TTC549 (cell line): ENCODE data around the gene BAHCC1.

Experiments used
- FAIRE-seq: peaks from 2 replicates; lab custom pipeline; 2012; peaks lifted over from hg19 to GRCh38; lab: Jason Lieb, UNC

BAHCC1 gene

DNA sequence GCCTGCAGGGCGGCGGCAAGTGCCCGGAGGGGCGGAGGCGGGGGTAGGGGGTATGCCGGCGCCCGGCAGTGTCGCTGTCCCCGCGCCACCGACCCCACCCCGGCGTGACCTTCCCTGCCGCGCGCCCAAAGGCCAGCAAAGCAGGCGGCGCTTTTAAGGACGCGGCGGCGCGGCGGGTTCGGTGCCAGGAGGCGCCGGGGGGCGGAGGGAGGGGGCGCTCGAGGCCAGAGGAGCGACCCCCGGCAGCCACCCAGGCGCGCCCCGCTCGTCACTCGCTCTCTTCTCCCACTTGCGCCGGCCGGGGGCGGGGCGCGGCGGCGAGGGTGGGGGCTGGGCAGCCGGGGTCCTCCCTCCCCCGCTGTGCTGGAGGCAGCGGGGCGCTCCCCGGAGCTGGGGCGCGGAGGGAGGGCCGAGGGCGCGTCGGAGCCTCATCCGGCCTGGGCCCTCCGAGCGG lies 8.6 kb upstream of the BAHCC1 start:
- no peak for FAIRE-seq

DNA sequence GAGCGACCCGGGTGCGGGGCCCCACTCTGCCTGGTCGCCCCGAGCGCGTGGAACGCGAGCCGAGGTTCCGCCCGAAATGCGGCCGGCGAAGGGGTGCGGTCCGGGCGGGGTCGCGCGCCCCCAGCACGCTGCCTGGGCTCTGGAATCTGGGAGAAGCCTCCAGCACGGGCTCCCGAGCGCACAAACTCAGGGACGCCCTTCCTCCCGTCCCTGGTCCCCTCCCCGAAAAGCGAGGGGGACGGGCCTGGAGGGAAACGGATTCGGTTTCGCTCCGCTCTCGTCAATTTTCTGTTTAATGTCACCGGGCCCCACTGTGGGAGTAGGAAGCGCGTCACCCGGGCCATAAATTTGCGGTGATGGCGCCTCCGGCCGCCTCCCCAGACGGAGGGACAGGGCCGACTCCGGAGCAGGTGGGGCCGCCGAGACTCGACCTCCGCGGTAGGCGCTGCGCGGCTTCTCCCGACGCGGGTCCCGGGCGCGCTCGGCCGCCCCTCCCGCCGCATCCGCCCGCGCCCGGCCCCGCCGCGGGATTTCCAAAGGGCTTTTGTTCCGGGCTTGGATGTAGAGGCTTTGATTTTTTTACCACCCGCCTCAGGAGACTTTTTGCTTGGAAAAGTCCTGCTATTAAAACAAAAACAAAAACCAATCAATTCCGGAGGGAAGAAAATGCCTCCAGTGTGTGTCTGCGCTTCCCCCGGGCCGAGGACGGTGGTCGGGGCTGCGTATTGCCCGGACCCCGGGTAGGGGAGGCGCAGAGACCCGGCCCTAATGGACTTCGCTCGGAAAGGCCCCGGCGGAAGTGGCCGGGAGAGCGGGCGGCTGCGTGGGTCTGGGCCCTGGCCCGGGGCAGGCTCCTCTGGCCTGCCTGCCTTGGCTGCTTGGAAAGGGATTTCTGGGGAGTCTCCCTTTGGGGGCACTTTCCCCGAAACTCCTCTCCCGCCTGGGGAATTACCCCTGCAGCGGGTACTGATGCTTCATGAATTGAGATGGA lies 7.9 kb upstream of the BAHCC1 start:
- no peak for FAIRE-seq

DNA sequence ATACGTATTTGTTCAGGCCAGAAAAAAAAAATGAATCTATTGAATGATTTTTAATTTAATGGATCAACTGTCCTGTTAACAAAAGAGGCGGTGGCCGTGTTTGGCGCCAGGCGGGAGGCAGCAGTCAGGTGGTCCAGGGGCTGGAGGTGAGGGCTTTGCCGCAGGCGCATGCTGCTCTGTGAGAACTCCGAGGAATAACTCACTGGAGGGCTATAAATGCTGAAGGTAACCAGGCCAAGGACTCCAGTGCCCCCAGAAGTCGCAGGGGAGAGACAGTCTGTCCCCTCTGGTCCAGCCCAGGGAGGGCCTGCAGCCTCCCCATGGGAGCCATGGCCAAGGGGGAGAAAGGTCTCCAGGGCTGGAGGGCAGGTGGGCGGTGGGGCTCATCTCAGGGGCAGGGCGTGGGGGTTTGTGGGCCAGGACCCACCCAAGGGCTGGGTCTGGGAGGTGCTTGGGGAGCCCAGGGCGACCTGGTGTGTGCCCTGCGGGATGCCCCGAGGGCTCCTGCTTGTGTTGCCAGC lies 7.1 kb upstream of the BAHCC1 start:
- no peak for FAIRE-seq

DNA sequence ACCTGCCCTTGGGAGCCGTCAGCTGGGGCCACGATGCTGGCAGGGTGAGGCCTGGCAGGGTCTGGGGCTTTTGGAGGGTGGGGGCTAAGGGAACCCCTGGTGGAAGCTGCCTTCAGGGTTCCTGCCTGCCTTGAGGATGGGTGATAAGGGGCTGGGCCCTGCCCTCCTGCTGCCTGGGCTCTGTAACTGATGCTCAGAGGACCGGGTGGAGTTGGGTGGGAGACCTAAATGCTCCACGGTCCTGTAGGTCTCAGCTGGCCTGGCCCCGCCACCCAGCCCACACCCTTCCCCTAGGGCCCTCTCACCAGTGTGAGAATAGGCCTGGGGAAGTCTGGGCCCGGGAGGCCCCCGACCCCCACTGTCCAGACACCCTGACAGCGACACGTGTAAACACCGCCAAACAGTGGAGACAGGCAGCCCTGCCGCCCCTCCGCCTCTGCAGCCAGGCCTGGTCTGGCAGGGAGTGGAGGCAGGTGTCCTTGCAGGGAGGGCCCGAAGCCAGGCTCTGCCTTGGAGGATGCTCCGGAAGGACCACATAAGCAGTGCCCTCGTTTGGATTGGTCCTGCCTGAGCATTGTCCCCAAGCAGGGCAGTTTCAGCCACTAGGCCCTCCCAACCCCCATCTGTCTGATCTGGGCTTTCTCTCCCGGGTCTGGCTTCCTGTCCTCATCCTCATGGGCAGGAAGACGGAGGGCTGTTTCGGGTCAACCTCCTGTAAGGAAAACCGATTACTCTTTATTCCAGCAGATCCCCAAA lies 6.5 kb upstream of the BAHCC1 start:
- FAIRE-seq, result no peak

DNA sequence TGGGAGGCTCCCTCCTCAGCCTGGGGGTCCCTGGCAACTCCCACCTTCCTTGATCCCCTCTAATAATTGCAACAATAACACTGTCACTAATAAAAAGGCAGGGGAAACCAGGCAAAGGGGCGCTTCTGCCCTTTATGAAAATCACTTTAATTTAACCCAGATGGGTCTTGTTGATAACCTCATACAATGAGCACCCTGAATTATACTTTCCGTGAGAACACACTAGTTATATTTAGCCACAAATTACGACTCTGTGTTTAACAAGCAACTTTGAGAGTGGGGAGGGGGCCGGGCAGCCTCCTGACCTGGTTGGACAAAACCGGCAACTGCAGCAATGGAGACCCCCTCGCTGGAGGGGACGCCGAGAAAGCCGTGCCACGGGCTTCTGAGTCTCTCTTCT lies 5.7 kb upstream of the BAHCC1 start:
- FAIRE-seq, result no peak

DNA sequence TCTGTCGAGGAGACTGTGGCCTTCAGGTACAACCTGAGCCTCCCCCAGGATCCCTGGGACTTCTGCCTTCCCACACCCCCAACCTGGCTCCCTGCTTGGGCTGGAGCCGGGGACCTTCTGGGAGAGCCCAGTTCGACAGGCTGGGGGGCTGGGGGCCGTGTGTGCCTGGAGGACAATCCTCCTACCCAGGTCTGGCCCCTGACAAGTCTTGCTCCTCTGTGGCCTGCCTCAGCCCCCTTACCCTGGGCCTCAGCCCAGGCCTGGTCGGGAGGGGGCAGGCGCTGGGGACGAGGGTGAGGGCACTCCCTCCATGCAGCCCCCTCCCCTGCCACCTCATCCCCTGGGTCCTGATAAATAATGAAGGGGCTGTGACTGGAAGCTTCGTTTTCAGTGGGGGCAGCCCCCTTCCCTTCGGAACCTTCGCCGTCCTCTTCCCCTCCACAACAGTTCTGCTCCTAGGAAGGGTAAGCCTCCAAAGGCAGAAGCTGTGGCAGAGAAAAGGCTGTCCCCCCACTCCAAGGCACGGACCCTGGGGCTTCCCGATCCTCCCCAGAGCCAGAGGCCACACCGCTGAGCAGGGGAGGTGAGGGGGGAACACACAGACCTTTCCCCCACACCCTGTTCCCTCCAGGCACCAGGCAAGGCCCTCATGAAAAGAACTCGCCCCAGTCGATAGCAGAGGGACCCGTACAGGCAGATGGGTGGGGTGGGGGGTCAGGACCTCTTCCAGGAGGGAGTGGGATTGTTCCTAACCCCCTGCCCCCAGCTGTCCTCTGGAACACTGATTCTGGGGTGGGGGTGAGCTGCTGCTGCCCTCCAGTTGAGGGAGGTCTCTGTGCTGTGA lies 5.0 kb upstream of the BAHCC1 start:
- FAIRE-seq, result no peak

DNA sequence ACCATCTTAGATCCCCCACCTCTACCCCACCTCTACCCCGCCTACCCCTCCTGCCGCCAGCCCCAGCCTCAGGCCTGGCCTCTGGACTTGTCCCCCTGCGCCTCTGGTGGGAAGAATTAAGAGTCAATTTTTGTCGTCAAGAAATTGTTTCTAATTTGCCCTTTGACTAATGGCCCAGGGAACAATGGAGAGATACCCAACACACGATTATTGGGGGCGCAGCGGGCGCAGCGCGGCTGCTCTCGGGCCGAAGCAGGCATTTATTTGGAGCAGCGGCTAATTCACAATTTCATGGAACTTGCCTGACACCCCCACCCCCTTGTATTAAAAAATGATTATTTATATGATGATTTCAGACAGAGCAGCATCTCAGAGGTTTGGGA lies 4.4 kb upstream of the BAHCC1 start:
- FAIRE-seq, result no peak

DNA sequence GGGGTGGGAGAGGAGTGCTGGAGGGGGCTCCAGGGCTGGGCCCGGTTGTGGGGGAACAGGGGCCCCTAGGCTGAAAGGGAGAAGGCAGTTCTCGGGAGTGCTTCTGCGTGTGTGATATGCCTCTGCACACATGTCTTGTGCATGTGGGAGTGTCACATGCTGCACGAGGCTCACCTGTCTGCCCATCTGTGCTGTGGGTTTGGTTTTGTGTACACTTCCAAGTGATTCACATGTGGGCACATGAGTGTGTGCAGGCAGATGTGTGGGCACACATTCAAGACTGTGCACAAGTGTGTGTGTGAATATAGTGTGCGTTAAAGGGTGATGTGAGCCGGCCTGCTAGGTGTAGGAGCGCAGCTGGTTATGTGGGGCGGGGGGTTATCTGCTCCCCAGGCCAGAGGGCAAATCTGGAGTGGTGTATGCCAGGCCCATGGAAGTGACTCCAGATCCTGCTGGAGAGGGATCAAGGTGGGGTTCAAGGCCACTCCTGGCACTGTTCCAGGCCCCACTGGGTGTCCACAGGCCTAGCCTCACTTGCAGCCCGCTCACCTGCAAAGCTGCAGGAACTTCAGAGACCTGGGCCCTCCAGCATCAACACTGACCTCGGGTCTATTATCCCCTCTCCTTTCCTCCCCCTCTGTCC lies 3.8 kb upstream of the BAHCC1 start:
- no peak for FAIRE-seq

DNA sequence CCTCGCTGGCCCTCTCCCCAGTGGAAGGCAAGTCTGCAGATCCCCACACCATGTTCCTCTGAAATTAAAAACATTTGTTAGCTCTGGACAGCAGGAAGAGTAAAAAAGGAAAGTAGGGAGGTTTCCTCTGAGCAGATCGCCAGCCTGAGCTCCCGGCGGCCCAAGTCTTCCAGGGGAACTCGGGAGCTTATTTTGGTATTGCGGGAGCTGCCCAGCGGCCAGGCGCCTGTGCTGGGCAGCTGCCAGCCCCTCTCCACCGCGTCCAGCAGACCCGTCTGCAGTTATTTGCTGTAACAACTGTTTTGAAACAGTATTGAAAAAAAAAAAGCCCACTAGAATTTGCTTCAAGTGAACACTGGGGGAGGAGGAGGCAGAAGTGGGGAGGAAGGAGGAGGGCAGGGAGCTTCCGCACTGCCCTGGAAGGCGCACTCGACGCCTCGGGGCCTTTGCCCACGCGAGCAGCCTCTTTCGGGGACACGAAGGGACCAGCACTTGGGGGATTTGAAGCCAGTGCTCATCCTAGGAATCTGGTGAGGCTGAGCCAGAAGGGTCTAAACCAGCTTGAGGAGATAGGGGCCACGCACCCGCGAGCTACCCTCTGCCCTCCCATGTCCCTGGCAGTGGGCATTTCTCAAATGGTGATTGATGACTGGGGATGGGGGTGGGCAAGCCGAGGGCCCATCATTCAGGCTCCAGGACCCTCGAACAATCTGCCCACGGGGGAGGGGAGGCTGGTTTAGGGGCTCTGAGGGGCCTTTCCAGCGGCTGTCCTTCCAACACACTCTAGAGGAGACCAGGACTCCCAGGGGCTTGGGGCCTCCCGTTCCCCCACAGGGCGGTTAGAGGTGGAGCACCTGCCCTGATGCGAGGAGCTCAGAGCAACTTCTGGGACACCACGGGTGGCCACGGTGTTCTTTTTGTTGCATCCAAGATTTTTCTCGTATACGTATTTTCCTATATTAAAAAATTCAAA lies 3.0 kb upstream of the BAHCC1 start:
- FAIRE-seq, result no peak

DNA sequence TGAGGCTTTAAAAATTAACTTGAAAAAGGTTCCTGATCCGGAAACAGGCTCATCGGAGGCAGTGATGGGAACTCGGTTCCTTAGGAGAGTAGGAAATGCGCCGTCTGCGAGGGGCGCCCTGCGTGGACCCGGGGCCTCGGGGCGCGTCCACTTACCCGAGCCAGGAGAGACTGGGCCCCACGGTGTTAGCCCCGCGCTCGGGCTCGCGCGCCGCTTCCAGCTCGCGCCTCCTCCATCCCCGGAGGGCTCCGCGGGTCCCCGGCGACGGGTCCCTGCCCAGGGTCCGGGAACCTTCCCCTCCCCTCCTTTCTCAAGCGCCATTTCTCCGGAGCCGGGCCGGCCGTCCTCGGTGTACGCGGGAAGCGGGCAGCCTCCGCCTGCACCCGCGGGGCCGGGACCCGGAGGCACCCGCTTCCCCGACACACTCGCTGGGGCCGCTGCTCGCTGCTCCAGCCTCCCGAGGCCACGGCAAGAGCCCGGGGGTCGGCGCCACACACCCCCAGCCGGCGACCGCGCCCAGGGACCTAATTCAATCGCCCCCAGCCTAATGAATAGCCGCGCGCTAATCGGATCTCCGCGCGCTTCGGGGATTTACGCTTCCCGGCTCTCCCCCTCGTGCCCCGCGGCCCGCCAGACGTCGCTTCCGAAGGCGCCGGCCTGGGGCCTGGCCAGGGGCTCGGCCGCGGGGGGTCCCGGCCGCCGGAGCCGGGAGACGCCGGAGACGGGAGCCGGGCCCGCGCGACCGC lies 2.2 kb upstream of the BAHCC1 start:
- FAIRE-seq, result no peak

DNA sequence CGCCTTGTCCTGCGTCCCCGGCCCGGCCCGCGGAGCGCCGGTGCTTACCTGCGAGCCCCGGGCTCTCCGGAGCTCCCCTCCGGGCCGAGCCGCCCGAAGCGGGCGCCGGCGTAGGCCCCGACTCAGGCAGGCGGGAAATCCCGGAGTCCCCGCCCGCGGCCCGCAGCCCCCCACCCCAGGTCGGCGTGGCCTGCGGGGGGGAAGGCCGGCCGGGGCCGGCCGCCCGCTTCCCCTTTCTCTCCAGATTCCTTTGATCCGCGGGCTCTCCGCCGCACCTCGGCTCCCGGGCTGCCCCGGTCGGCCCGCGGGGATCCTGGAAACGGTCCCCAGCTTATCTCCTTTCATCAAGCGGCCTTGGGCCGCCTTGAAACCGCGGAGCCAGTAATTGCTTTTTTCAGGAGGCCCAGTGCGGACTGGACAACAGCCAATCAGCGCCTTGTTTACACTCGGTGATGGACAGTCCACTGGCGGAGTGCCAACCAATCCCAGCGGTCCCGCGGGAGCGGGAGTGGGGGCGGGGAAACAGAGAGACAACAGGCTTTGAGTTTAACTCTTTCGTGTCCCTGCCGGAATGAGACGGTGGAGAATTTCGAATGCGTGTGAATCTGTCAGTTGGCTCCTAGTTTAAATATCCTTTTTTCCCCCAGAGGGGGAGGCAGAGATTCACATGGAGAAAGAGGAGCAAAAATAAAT lies 1.4 kb upstream of the BAHCC1 start:
- peak; percentile 97 for FAIRE-seq

DNA sequence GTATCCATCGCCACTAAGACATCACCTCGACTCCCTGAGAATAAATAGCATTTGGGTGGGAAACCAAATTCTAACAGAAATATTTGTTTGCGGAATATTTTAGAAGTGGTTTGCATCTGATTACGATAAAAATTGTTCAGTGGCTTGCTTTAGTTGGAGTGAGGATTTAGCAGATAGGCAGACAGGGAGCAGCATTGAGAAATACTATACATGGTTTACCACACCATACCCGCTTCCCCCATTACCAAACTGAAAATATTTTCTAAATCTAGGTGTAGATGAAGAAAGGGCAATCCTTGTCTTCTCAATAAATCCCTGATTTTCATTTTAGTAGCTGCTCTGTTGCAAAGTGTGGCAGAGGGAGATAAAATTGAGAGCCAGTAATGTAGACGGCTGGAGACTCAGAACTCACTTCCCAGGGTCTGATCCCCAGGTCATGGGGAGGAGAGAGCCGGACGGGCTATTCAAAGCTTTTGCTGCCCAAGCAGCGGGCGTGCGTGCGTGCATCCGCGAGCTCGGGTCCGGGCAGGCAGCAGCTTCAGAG lies 808 bp upstream of the BAHCC1 start:
- FAIRE-seq, result no peak

DNA sequence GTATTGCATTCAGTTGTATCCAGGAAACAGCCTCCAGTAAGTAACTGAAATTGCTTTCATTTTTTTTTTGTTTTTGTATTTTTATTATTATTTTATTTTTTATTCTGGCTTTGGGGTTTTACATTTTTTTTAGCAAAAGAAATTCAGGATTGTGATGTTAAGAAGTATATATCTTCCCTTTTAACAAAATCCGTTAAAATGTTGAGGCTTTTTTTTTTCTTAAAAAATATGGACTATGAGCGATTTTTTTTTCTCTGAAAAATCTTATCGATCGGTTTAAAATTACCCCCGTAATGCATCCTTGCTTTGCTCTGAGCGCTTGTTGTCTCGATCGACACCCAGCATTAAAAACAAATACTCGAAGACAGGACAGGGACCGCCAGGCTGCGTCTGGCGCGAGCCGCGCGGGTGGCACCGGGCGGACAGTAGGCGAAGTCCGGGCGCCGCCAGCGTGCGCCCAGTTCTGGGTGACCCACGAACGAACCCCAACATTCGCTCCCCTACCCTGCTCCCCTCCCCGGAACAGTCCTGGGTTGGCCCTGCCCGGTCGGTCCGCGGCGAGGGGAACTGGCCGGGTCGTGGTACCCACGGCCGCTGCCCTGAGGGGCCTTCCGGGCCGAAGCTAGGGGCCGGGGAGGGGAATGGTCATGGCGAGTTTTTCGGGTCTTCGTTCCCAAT lies 482 bp downstream of the BAHCC1 start:
- FAIRE-seq, result no peak

DNA sequence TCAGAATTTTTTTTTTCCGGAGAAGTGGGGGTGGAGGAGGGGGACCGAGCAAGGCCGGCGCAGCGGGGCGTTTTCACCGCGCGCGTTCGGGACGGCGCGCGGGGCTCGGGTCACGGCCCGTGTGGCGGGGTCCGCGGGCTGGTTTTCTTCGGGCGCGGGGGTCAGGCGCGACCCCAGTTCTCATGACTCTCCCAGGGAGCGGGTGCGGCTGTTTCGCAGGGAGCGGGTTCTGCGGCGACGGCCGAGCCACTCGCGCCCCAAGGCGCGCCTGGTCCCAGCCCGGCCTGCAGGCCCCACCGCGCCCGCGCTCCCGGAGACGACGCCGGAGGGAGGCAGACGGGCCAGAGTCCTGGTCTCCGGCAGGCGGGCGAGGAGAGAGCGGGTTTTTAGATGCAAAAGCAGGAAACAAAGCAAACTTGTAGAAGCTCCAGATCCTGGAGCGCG lies 1.0 kb downstream of the BAHCC1 start:
- FAIRE-seq, result no peak

DNA sequence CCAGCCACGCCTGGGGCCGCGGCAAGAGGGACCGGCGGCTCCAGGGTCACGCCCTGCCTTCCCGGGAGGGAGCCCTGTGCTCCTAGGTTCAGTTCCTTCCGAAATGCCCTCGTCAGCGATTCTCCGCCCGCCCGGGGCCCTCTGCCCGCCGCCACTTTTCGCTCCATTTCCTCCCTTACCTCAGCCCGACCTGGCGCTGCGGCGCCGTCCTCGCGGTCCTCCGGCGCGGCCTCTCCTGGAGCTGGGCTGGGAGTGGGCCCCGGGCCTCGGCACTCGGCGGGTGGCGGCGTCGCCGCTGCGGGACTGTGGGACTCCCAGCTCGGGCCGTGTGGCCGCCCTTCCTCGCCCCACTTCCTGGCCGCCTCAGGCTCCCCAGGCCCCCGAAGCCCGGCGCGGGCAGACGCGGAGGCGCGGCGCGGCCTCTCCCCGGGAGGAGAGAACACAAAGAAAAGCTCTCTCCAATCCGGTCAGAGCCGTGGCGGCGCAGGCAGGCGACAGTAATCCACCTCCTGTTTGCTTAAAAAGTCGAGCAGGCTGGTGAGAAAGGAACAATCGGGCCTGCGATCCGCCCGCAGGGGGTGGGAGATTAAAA lies 1.6 kb downstream of the BAHCC1 start:
- no peak for FAIRE-seq

DNA sequence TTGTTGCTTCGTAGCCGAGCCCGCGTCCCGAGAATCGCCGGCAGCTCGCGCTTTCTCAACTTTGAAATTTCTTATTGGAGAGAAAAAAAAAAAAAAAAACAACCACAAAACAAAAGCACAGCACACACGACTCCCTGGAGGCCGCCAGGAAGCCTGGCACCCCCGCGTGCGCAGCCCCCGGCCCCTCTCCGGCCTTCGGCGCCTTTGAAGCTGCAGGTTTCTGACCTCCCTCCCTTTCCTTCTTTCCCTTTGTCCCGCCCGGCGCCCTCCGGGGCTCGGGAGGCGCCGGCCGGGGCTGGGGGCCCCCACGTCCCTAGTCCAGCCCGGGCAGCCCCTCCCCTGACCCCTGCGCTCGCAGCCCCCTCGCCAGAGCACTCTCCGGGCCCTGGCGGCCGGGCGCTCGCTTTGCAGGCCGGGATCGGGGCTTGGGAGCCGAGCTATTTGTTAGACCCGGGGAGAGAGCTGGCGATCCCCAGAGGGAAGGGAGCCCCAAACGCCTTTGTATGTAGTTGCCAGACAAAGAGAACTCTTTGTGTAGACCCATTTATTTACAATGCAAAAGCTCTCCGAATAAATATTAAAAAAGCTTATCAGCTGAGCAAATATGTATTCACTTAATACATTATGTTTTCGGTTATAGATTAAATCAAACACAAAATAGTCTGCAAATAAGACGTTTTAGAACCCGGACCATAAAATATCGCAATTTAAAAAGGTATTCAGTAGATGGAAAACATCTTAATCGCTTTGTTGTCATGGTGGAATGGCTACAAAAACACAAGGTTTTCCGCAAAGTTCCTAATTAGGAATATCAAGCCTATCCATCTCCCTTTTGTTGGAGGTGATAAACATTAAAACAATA lies 2.3 kb downstream of the BAHCC1 start:
- FAIRE-seq, result no peak
